Brain pericyte (primary cell): ENCODE results near the gene DLGAP1.

ENCODE experiments used
- DNase-seq: peaks from one replicate; pipeline ENCODE4 v3.0.0-alpha.2; 2012; ENCODE audit warnings: low read depth, low spot score

DLGAP1 gene

GRCh38 chr18:3790703-3791102, 664.4 kb downstream of the DLGAP1 start:
- no peak for DNase-seq

- no peak for DNase-seq
These were observed 665.6 kb downstream of the DLGAP1 start for GRCh38 chr18:3789525-3789924.

- DNase-seq, result no peak
These were observed 670.2 kb downstream of the DLGAP1 start for GRCh38 chr18:3784949-3785348.

GRCh38 chr18:3782901-3783300, 672.2 kb downstream of the DLGAP1 start:
- DNase-seq, result no peak

- no peak for DNase-seq
These were observed 677.4 kb downstream of the DLGAP1 start for GRCh38 chr18:3777719-3778118.

- no peak for DNase-seq
These were observed 678.0 kb downstream of the DLGAP1 start for GRCh38 chr18:3777122-3777521.

- DNase-seq, result no peak
These were observed 679.1 kb downstream of the DLGAP1 start for GRCh38 chr18:3775996-3776395.

- no peak for DNase-seq
These were observed 681.8 kb downstream of the DLGAP1 start for GRCh38 chr18:3773303-3773702.

GRCh38 chr18:3771121-3771971, 683.8 kb downstream of the DLGAP1 start:
- DNase-seq, result no peak

GRCh38 chr18:3761266-3761665, 693.8 kb downstream of the DLGAP1 start:
- DNase-seq, result no peak

GRCh38 chr18:3760741-3761140, 694.4 kb downstream of the DLGAP1 start:
- DNase-seq, result no peak

GRCh38 chr18:3759099-3759498, 696.0 kb downstream of the DLGAP1 start:
- no peak for DNase-seq

GRCh38 chr18:3758531-3758930, 696.6 kb downstream of the DLGAP1 start:
- no peak for DNase-seq

- DNase-seq, result no peak
These were observed 697.7 kb downstream of the DLGAP1 start for GRCh38 chr18:3757361-3757760.

GRCh38 chr18:3753106-3753505, 702.0 kb downstream of the DLGAP1 start:
- no peak for DNase-seq

- no peak for DNase-seq
These were observed 707.0 kb downstream of the DLGAP1 start for GRCh38 chr18:3748086-3748485.

GRCh38 chr18:3747176-3747973, 707.7 kb downstream of the DLGAP1 start:
- DNase-seq, result no peak

- no peak for DNase-seq
These were observed 712.6 kb downstream of the DLGAP1 start for GRCh38 chr18:3742541-3742940.

GRCh38 chr18:3741333-3741732, 713.8 kb downstream of the DLGAP1 start:
- no peak for DNase-seq

- no peak for DNase-seq
These were observed 726.2 kb downstream of the DLGAP1 start for GRCh38 chr18:3728704-3729437.

- no peak for DNase-seq
These were observed 727.8 kb downstream of the DLGAP1 start for GRCh38 chr18:3727274-3727673.
